ENCODE measurements around the gene AUNIP.
"Not testable (repeated sequence)": the region's sequence is repeated elsewhere in the genome, so short reads cannot be mapped to it uniquely, and the experiment has no call there.

AUNIP gene

GRCh38 chr1:25864434-25864833 is 5.2 kb upstream of the AUNIP start:
- no peak for DNase-seq (ENCODE audit: low spot score)

- no peak for DNase-seq (ENCODE audit: low spot score)
Measured at GRCh38 chr1:25863486-25864262, 4.4 kb upstream of the AUNIP start.

- DNase-seq (ENCODE audit: low spot score): no peak
Measured at GRCh38 chr1:25862785-25863485, 3.7 kb upstream of the AUNIP start.

- no peak for DNase-seq (ENCODE audit: low spot score)
Measured at GRCh38 chr1:25861316-25862286, 2.3 kb upstream of the AUNIP start.

- no peak for DNase-seq (ENCODE audit: low spot score)
Measured at GRCh38 chr1:25858494-25858893, 763 bp downstream of the AUNIP start.

GRCh38 chr1:25856856-25857255 is 2.4 kb downstream of the AUNIP start:
- no peak for DNase-seq (ENCODE audit: low spot score)

GRCh38 chr1:25854554-25854953 is 4.7 kb downstream of the AUNIP start:
- no peak for DNase-seq (ENCODE audit: low spot score)

- no peak for DNase-seq (ENCODE audit: low spot score)
Measured at GRCh38 chr1:25848531-25848930, 10.7 kb downstream of the AUNIP start.

GRCh38 chr1:25847929-25848328 is 11.3 kb downstream of the AUNIP start:
- no peak for DNase-seq (ENCODE audit: low spot score)

- DNase-seq (ENCODE audit: low spot score): no peak
Measured at GRCh38 chr1:25845664-25846063, 13.6 kb downstream of the AUNIP start.

- DNase-seq (ENCODE audit: low spot score): no peak
Measured at GRCh38 chr1:25844536-25845337, 14.5 kb downstream of the AUNIP start.

GRCh38 chr1:25843483-25843882 is 15.8 kb downstream of the AUNIP start:
- DNase-seq (ENCODE audit: low spot score): no peak

- DNase-seq (ENCODE audit: low spot score): not testable (repeated sequence)
Measured at GRCh38 chr1:25839808-25840207, 19.4 kb downstream of the AUNIP start.

- no peak for DNase-seq (ENCODE audit: low spot score)
Measured at GRCh38 chr1:25837262-25837875, 21.9 kb downstream of the AUNIP start.

GRCh38 chr1:25836695-25837094 is 22.6 kb downstream of the AUNIP start:
- no peak for DNase-seq (ENCODE audit: low spot score)

- no peak for DNase-seq (ENCODE audit: low spot score)
Measured at GRCh38 chr1:25834894-25835293, 24.4 kb downstream of the AUNIP start.

- no peak for DNase-seq (ENCODE audit: low spot score)
Measured at GRCh38 chr1:25833158-25833557, 26.1 kb downstream of the AUNIP start.

- DNase-seq (ENCODE audit: low spot score): no peak
Measured at GRCh38 chr1:25832336-25833037, 26.8 kb downstream of the AUNIP start.

- DNase-seq (ENCODE audit: low spot score): no peak
Measured at GRCh38 chr1:25831569-25832196, 27.6 kb downstream of the AUNIP start.

- DNase-seq (ENCODE audit: low spot score): no peak
Measured at GRCh38 chr1:25829046-25829445, 30.2 kb downstream of the AUNIP start.
